HG03139 (cell line): ENCODE measurements around the gene NDUFS3.
"Not testable (repeated sequence)": the region's sequence is repeated elsewhere in the genome, so short reads cannot be mapped to it uniquely, and the experiment has no call there.

ENCODE experiments used
- ATAC-seq: cut with Tn5 transposase; IDR thresholded peaks from one replicate; pipeline ENCODE4 v1.9.1; 2021; ENCODE audit not compliant: unreplicated experiment

The NDUFS3 gene

GRCh38 chr11:47578524-47579494 is at the start of gene NDUFS3, which contains the start of gene KBTBD4:
Gene NDUFS3, plus strand, starts transcription at chr11:47579074. Its CDS starts 18 bp downstream, at chr11:47579092.
Gene KBTBD4, minus strand, starts transcription at chr11:47578970. Its CDS starts 19 bp downstream, at chr11:47578951.
- ATAC-seq: peak; percentile 92

DNA sequence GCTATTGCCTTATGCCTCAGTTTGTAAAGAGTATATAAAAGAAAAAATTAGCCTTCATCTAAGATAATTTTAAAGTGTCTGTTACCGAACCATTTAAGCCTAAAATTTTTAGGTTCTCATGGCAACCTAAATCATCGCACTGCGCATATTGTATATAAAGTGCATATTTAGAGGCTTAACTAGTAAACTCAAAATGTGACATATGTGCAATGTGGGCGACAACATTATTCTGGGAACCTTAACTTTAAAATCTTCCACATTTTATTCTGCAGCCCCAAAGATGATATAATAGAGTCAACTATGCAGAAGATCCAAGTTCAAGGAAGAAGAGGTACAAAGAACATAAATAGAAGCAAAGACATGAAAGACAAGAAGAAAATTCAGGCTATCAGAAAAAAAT is 48.9 kb upstream of the NDUFS3 start:
- ATAC-seq: no peak

DNA sequence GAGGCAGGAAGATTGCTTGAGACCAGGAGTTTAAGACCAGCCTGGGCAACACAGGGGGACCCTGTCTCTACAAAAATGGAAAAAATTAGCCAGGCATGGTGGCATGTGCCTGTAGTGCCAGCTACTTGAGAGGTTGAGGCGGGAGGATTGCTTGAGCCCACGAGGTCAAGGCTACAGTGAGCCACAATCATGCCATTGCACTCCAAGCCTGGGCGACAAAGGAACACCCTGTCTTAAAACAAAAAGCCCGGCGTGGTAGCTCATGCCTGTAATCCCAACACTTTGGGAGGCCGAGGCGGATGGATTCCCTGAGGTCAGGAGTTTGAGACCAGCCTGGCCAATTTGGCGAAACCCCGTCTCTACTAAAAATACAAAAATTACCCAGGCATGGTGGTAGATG is 48.2 kb upstream of the NDUFS3 start:
- ATAC-seq: not testable (repeated sequence)

- no peak for ATAC-seq
These were observed 47.2 kb upstream of the NDUFS3 start for GRCh38 chr11:47531666-47532065.

GRCh38 chr11:47532597-47533213 is 46.2 kb upstream of the NDUFS3 start:
- ATAC-seq: no peak

DNA sequence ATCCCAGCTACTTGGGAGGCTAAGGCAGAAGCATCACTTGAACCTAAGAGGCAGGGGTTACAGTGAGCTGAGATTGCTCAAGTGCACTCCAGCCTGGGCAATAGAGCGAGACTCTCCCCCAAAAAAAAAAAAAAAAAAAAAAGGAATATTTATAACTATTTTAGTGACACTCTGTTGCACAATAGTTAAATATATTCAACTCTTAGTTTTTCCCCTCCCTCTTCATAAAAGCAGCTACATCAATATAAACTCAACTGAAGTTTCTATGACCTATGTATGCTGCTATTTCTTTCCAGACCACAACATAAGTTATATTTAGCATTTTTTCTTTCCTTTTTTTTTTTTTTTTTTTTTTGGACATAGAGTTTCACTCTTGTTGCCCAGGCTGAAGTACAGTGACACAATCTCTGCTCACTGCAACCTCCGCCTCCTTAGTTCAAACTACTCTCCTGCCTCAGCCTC is 45.2 kb upstream of the NDUFS3 start:
- ATAC-seq: no peak

DNA sequence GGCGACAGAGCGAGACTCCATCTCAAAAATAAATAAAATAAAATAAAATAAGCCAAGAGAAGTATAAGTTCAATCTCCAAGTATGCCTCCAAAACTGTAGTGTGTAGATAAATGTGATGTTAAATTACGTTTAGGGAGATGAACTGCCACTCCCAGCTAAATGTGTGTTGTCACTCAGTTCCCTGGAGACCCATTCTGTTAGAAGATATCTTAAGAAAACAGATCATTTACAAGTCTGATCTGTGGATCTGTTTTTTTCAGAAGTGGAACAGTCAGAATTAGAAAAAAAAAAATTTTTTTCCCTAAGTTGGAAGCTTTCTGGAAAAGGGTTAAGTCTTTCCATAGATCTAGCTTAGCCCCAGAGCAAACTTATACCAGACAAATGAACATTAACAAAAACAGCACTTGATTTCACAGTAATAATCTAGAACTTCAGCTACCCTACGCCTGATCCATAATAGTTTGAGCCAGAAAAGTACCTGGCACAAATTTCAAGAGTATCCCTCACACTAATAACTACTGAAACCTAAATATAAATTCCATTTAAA is 44.1 kb upstream of the NDUFS3 start:
- ATAC-seq: no peak

- no peak for ATAC-seq
These were observed 42.0 kb upstream of the NDUFS3 start for GRCh38 chr11:47536915-47537314.

DNA sequence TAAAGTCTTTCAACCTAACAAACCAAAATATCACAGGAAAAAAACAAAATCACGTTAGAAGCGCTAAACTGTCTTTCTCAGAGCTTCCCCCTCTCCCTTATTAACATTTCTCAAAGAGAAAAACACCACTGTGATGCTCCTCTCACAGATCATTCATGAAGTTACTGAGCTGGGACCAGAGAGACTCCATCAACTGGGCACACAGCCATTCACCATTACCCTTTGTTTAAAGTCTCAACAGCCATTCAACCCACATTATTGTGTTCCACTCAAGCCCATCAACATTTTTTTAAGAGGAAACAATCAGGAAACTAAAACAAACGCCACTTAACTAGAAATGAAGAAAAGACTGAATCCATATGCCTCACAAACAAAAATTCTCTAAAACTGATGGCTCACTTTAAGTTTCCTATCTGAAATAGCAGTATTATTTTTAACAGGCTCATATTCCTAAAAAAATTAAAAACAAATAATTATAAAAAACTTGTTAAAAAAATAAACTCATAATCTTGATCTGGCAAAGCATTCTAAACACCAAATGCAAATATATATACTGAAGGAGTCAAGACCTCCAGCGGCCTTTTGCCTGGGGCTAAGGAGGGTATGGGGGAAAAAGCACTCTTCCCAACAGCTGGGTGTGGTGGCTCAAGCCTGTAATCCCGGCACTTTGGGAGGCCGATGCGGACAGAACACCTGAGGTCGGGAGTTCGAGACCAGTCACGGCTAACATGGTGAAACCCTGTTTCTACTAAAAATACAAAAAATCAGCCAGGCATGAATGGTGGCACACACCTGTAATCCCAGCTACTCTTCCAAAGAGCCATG is 39.9 kb upstream of the NDUFS3 start:
- ATAC-seq: no peak

DNA sequence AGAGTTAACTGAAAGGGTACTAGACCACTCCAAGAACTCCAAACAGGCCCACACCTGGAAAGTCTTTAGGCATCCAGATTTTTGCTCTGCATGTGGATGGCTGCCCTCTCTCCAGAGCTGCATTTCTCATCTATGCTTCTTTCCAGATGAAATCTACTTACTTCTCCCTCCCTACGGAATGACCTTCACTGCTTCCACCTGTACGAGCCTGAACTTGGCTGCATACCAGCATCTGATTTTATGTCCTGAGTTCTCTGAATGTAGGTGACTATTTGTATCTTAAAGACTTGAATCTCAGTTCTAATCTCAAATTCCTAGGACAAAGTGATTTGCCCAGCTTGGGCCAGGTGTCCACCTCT is 39.2 kb upstream of the NDUFS3 start:
- ATAC-seq: no peak

DNA sequence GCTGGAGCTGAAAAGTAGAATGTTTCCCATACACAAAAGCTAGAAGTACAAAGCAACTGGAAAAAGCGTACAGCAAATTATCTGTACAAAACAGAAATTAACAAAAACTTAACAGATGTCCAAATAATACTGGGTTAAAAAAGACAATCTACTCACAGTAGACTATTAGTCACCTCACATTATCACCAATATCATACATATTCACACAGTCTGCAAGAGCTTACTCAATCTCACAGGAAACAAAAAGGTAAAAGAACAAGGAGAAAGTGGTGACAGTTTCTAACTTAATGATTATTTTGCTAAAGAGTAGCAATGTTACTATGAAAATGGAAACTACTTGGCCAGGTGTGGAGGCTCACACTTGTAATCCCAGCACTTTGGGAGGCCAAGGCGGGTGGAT is 37.8 kb upstream of the NDUFS3 start:
- ATAC-seq: no peak

- no peak for ATAC-seq
These were observed 33.6 kb upstream of the NDUFS3 start for GRCh38 chr11:47545298-47545697.

GRCh38 chr11:47546274-47546673 is 32.6 kb upstream of the NDUFS3 start:
- not testable (repeated sequence) for ATAC-seq

DNA sequence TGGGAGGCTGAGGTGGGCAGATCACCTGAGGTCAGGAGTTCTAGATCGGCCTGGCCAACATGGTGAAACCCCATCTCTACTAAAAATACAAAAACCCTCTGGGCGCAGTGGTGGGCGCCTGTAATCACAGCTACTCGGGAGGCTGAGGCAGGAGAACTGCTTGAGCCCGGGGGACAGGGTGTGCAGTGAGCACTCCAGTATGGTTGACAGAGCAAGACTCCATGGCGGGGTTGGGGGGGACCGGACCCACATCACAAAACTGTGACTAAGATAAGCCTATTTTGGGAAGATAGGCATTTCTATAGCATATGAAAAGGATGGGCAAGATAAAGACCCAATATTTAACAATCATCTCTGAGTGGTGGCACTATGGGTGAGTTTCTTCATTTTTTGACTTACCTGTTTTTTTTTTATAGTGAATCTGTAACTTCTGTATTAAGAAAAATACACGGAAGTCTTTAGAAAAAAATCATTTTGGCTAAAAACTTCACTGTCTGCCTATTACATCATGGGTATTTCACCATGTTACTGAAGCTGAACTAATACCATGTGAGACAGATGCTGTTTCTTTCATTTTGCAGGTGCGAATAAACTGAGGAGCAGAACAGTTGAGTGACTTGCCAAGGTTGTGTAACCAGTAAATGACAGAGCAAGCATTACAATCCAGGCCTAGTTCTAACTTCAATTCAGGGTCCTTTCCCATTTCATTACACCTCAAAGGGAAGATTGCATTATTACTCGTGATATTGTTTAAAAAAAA is 28.4 kb upstream of the NDUFS3 start:
- no peak for ATAC-seq

DNA sequence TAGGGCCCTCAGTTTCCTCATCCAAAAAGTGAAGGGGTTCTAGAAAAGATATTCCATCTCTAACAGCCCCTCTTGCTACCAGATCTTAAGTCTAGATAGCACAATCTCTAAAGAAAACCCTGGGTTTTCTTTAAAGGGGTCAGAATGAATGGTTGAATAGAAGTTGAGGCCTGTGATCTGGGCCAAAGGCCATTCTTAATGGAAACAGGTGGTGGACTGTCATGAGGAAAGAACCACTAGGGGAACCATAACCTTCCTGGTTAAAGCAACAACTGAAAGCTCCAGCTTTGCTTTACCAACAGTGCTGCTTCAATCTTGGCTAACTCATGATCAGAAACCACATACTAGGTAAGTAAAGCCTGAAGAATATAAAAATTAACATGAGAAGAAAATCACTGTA is 27.8 kb upstream of the NDUFS3 start:
- ATAC-seq: no peak

GRCh38 chr11:47552056-47552565 is 26.8 kb upstream of the NDUFS3 start:
- no peak for ATAC-seq

DNA sequence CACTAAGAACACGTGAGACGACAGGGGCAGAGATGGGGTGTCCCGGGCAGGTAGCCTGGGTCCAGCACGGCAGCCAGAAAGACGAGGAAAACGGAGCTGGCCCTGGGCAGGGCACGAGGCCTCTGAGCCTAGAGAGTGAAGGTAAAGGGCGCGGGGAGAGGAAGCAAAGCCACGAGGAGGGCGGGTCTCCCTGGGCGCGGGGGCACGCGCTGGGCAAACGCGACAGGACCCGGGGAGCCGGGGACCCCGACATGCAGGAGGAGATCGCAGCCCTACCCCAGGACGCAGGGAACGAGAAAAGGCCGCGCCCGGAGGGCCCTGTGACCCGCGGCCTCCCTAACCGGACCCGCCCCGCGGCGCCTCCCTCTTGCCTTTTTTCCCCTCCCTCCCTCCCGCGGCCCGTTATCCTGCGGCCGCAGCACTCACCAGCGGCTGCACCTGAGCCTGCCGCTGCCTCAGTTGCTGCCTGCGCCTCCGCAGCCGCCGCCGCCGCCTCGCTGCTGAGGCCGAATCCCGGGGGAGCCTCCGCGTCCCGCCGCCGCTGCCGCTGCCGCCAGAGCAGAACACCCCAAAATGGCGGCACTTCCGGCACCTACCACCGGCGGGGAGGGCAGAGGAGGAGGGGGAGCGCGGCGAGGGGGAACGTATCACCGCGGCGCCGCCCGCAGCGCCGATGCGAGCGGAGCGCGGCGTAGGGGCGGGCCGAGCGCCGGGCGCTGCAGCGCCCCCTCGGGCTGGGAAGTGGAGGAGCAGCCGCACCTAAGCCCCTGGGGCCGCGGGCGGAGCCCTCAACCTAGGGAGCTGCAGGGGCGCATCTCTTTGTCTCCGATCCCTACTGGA is 26.1 kb upstream of the NDUFS3 start, which contains the start of gene CELF1:
CELF1 (minus strand) TSS at position 567 of the 840 bp plus-strand sequence. CDS start 53,609 bp downstream, outside the sequence.
- ATAC-seq: peak; percentile 90

DNA sequence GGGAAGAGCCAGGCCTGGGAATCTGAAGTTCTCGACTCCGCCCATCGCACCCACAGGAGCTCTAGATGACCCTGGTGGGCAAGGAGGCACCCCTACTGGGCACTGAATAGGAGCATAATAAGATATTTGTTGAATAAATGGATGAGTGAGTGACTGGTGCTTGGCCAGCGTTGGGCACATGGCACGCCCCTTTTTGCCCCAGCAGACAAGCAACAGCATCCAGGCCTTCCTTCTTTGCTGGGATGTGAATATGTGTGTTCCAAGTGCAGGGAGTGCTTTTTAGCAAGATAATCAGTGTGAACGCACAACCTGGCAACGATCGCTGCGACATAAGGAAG is 25.5 kb upstream of the NDUFS3 start:
- peak; percentile 14 for ATAC-seq

DNA sequence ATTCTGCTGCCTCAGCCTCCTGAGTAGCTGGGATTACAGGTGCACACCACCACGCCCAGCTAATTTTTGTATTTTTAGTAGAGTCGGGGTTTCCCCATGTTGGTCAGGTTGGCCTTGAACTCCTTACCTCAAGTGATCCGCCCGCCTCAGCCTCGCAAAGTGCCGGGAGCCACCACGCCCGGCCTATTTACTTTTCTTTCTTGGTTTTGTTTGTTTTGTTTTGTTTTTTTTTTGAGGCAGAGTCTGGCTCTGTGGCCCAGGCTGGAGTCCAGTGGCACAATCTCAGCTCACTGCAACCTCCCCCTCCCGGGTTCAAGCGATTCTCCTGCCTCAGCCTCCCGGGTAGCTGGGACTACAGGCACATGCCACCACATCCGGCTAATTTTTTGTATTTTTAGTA is 21.9 kb upstream of the NDUFS3 start:
- ATAC-seq: not testable (repeated sequence)
